B cell (primary cell): ENCODE measurements around the gene STAT4. TPM values are rescaled to one million over a fixed set of nuclear protein-coding genes. Genes with fewer than 3 reads are reported as not detected.

ENCODE experiments used
- ATAC-seq: fragments of 200-7000 bp; cut with Tn5 transposase; one replicate; pipeline ENCODE4 v1.10.0; 2021; ENCODE audit warnings: low read depth, mild to moderate bottlenecking, moderate number of reproducible peaks, moderate library complexity
- CTCF ChIA-PET: fragments of 350-600 bp; sonication (Branson Sonifier 250); formaldehyde crosslinking; loops from one replicate; lab custom pipeline; 2021; ENCODE audit warnings: antibody characterized with exemption, inconsistent platforms; lab: Charles Lee
- POLR2A ChIA-PET: fragments of 350-600 bp; sonication (Branson Sonifier 250); formaldehyde crosslinking; loops from one replicate; lab custom pipeline; 2021; ENCODE audit warnings: antibody characterized with exemption; lab: Charles Lee
- DNase-seq: peaks from one replicate; pipeline ENCODE4 v3.0.0; 2013
- H2AFZ ChIP-seq: 2 replicates; pipeline ENCODE4 v1.6.1; 2012; ENCODE audit warnings: mild to moderate bottlenecking, low read depth, low read length; ENCODE audit not compliant: insufficient read depth, poor library complexity, severe bottlenecking
- H3K27ac ChIP-seq, 2 donors: 1 replicate in 1 of 2; 2 replicates in 1 of 2; pipeline ENCODE4 v1.5.1; 2012 to 2013; ENCODE audit warnings: low read length in 2 of 2, mild to moderate bottlenecking in 2 of 2, moderate library complexity in 1 of 2
- H3K27me3 ChIP-seq, 4 experiments: fragments of 200-600 bp in 1 of 4; sonication (generic) in 1 of 4; replicated peaks in 1 of 4; 1 replicate in 2 of 4; 2 replicates in 2 of 4; pipeline versions ENCODE4 v1.6.1 to v1.7.0; 2013 to 2016; ENCODE audit warnings: low read length in 3 of 4, mild to moderate bottlenecking in 2 of 4, mixed read lengths in 1 of 4, moderate library complexity in 1 of 4; ENCODE audit not compliant: insufficient read depth in 4 of 4, control insufficient read depth in 3 of 4; ENCODE audit errors: control extremely low read depth in 1 of 4
- H3K36me3 ChIP-seq, 2 experiments: replicated peaks in 1 of 2; 1 replicate in 1 of 2; 2 replicates in 1 of 2; pipeline versions ENCODE4 v1.6.1 to v1.7.1; 2013; ENCODE audit warnings: low read length in 1 of 2; ENCODE audit not compliant: insufficient read depth in 2 of 2, control insufficient read depth in 1 of 2; ENCODE audit errors: control extremely low read depth in 1 of 2, extremely low read depth in 1 of 2
- H3K4me1 ChIP-seq, 2 donors: fragments of 200-600 bp in 1 of 2; sonication (generic) in 1 of 2; 1 replicate in 1 of 2; 2 replicates in 1 of 2; pipeline versions ENCODE4 v1.5.1 to v1.6.1; 2013 to 2017; ENCODE audit warnings: low read length in 2 of 2; ENCODE audit not compliant: control insufficient read depth in 2 of 2, insufficient read depth in 2 of 2
- H3K4me2 ChIP-seq: replicated peaks from 2 replicates; pipeline ENCODE3; 2012; ENCODE audit warnings: mild to moderate bottlenecking, low read depth, low read length; ENCODE audit not compliant: poor library complexity, severe bottlenecking
- H3K4me3 ChIP-seq, 5 experiments: fragments of 200-600 bp in 1 of 5; sonication (generic) in 1 of 5; 1 replicate in 3 of 5; 2 replicates in 2 of 5; pipeline versions ENCODE4 v1.5.1 to v1.7.0; 2011 to 2016; ENCODE audit warnings: low read length in 4 of 5, mild to moderate bottlenecking in 4 of 5, low read depth in 2 of 5, control low read depth in 1 of 5, moderate library complexity in 1 of 5; ENCODE audit not compliant: insufficient read depth in 1 of 5; ENCODE audit errors: control extremely low read depth in 1 of 5, extremely low read depth in 1 of 5
- H3K79me2 ChIP-seq: fragments of 200-600 bp; sonication (generic); one replicate; pipeline ENCODE4 v1.6.0; 2016; ENCODE audit warnings: low read length; ENCODE audit not compliant: control insufficient read depth, insufficient read depth
- H3K9ac ChIP-seq: fragments of 200-600 bp; sonication (generic); 2 replicates; pipeline ENCODE4 v1.6.1; 2017; ENCODE audit warnings: mild to moderate bottlenecking, low read length, moderate library complexity
- H3K9me3 ChIP-seq, 3 donors: one replicate each; pipeline versions ENCODE4 v1.6.1 to v1.7.1; 2013; ENCODE audit warnings: low read length in 2 of 3; ENCODE audit not compliant: control insufficient read depth in 2 of 3, insufficient read depth in 1 of 3; ENCODE audit errors: control extremely low read depth in 1 of 3
- H4K20me1 ChIP-seq: 2 replicates; pipeline ENCODE4 v1.6.0; 2012; ENCODE audit warnings: mild to moderate bottlenecking, low read length; ENCODE audit not compliant: insufficient read depth, control insufficient read depth, poor library complexity, severe bottlenecking
- H3K27ac Mint-ChIP-seq: one replicate; pipeline ENCODE4 v1.8.0; 2021; ENCODE audit warnings: mixed read lengths
- H3K27me3 Mint-ChIP-seq: one replicate; pipeline ENCODE4 v1.8.0; 2021; ENCODE audit warnings: mixed read lengths
- H3K4me1 Mint-ChIP-seq: one replicate; pipeline ENCODE4 v1.8.0; 2021; ENCODE audit warnings: mixed read lengths
- H3K4me3 Mint-ChIP-seq: one replicate; pipeline ENCODE4 v1.8.0; 2021; ENCODE audit warnings: mixed read lengths
- H3K9me3 Mint-ChIP-seq: one replicate; pipeline ENCODE4 v1.8.0; 2022; ENCODE audit warnings: mixed read lengths; ENCODE audit not compliant: insufficient read depth
- CTCF ChIP-seq: fragments of 200-600 bp; IDR thresholded peaks from one replicate; pipeline ENCODE4 v1.8.0; 2022; ENCODE audit warnings: antibody characterized with exemption, mild to moderate bottlenecking
- EZH2 ChIP-seq: IDR thresholded peaks from 2 replicates; pipeline ENCODE4 v1.6.1; 2012; ENCODE audit warnings: borderline replicate concordance, low read depth, mild to moderate bottlenecking, moderate library complexity, low read length; ENCODE audit not compliant: insufficient read depth, poor library complexity, severe bottlenecking
- WGBS: methylation state at CpG from one replicate; pipeline ENCODE4 v1.1.5; 2013; ENCODE audit warnings: missing lambda C conversion rate; ENCODE audit not compliant: insufficient coverage; 5-methylcytosine and 5-hydroxymethylcytosine counted together
- intact Hi-C: fragments of 100-400 bp; cut with micrococcal nuclease; formaldehyde crosslinking; loops from one replicate; pipeline ENCODE4 v1.10.0; 2022
- polyA plus RNA-seq: library from polyadenylated mRNA; depleted of rRNA; stranded (reverse); fragments of >200 nt; gene quantifications from 2 replicates; pipeline ENCODE4 v1.2.3, GENCODE V29; 2012
- total RNA-seq, 2 donors: library from RNA; stranded (reverse); fragments of 120-200 nt in 1 of 2; gene quantifications; 1 replicate in 1 of 2; 2 replicates in 1 of 2; pipeline versions ENCODE4 v1.2.3 to v1.2.4, GENCODE V29; 2013 to 2022

STAT4 gene
- total and polyA plus RNA-seq, 2 donors (not counting 1 experiment from before 2014, with no cell fraction given) = 2.0 to 62.1 TPM

GRCh38 chr2:191009541-191010374 is 141.0 kb downstream of the STAT4 start:
- no CpG with 5 or more reads among the region's 4 CpGs for WGBS
- Histone ChIP-seq H3K27ac (peak overlapping the region in 1 of 2 donors; percentile 26), H3K79me2 (peaks cover 46% of the 10 kb centered on the region), H3K36me3 (peaks cover 23 to 45% of the 10 kb centered on the region in 2 experiments), H3K9me3 (no peaks in the 10 kb centered on the region), H4K20me1 (peaks cover 16% of the 10 kb centered on the region), H3K4me2 (no peak overlapping the region), H3K27me3 (no peaks in the 10 kb centered on the region), H3K4me1 (peaks cover 35 to 39% of the 10 kb centered on the region in 2 donors), H3K4me3 (no peak overlapping the region), H3K9ac (no peak overlapping the region), H2AFZ (no peak overlapping the region)
- TF ChIP-seq EZH2 (no peak), CTCF (no peak)
- H3K27ac Mint-ChIP-seq = no peak overlapping the region
- ATAC-seq (no peak), DNase-seq (no peak)
- ChIA-PET POLR2A (no interaction called here), CTCF (no interaction called here)
- intact Hi-C loops = loop anchor here (5.0 kb wide), 1 partner anchor 1227 kb away; the partner anchor contains the start of genes ORMDL1 and PMS1
- H3K4me1 Mint-ChIP-seq = peaks cover 25% of the 10 kb centered on the region
- no peak overlapping the region for H3K4me3 Mint-ChIP-seq
- H3K9me3 Mint-ChIP-seq = no peaks in the 10 kb centered on the region
- no peaks in the 10 kb centered on the region for H3K27me3 Mint-ChIP-seq

GRCh38 chr2:191008286-191008685 is 142.5 kb downstream of the STAT4 start:
- Mint-ChIP-seq H3K27ac (no peak overlapping the region), H3K4me3 (no peak overlapping the region), H3K4me1 (peaks cover 25% of the 10 kb centered on the region), H3K9me3 (no peaks in the 10 kb centered on the region), H3K27me3 (no peaks in the 10 kb centered on the region)
- Histone ChIP-seq H3K9me3 (peaks cover 0 to 5% (median 1%) of the 10 kb centered on the region in 3 donors), H3K4me2 (peak overlapping the region; percentile 12), H3K9ac (no peak overlapping the region), H2AFZ (no peak overlapping the region), H4K20me1 (peaks cover 14% of the 10 kb centered on the region), H3K36me3 (peaks cover 34 to 59% of the 10 kb centered on the region in 2 experiments), H3K79me2 (peaks cover 42% of the 10 kb centered on the region), H3K4me1 (peaks cover 29 to 31% of the 10 kb centered on the region in 2 donors), H3K27ac (peak overlapping the region in 1 of 2 donors; percentile 12), H3K4me3 (no peak overlapping the region), H3K27me3 (no peaks in the 10 kb centered on the region)
- DNase-seq = no peak
- ChIA-PET CTCF (interaction anchor here (1.4 kb wide), 1 partner anchor 158 kb away, joined by 3 read pairs; no protein-coding TSS in a partner anchor), POLR2A (no interaction called here)
- intact Hi-C loops = no loop called here
- no peak for ATAC-seq
- no peak for TF ChIP-seq EZH2
- TF ChIP-seq CTCF = no peak
